ENCODE measurements around the gene CARMIL3. TPM values are rescaled to one million over a fixed set of nuclear protein-coding genes. Genes with fewer than 3 reads are reported as not detected.

CARMIL3 gene
- polyA plus RNA-seq, 3 donors = 0.10 to 0.56 (median 0.52) TPM

GRCh38 chr14:24058951-24059475 is 7.2 kb downstream of the CARMIL3 start:
- WGBS, 3 donors = 91 to 95% (median 93%) methylated on average over 10 of the region's 10 CpGs
- H3K27ac ChIP-seq (ENCODE audit: low read depth, low read length) = no peak overlapping the region

- 95 to 96% (median 96%) methylated on average over 16 of the region's 16 CpGs for WGBS, 3 donors
- no peak overlapping the region for H3K27ac ChIP-seq (ENCODE audit: low read depth, low read length)
These were observed 8.1 kb downstream of the CARMIL3 start for GRCh38 chr14:24059841-24060388.

- 90 to 93% (median 92%) methylated on average over 10 of the region's 10 CpGs for WGBS, 3 donors
- H3K27ac ChIP-seq (ENCODE audit: low read depth, low read length) = no peak overlapping the region
These were observed 8.6 kb downstream of the CARMIL3 start for GRCh38 chr14:24060443-24060842.

- no peak overlapping the region for H3K27ac ChIP-seq (ENCODE audit: low read depth, low read length)
- WGBS, 3 donors = 82 to 97% (median 93%) methylated on average over 7 of the region's 7 CpGs
These were observed 9.4 kb downstream of the CARMIL3 start for GRCh38 chr14:24060984-24061913.

- H3K27ac ChIP-seq (ENCODE audit: low read depth, low read length) = no peak overlapping the region
- WGBS, 3 donors = 70 to 94% (median 90%) methylated on average over 14 of the region's 14 CpGs
These were observed 10.6 kb downstream of the CARMIL3 start for GRCh38 chr14:24062216-24062980.

GRCh38 chr14:24063263-24063836 is 11.5 kb downstream of the CARMIL3 start:
- whole genome bisulfite sequencing, 3 donors = 67 to 84% (median 76%) methylated on average over 4 of the region's 4 CpGs
- H3K27ac ChIP-seq (ENCODE audit: low read depth, low read length) = no peak overlapping the region

GRCh38 chr14:24064091-24064795 is 12.4 kb downstream of the CARMIL3 start:
- H3K27ac ChIP-seq (ENCODE audit: low read depth, low read length) = no peak overlapping the region
- 77 to 87% (median 79%) methylated on average over 7 of the region's 7 CpGs for WGBS, 3 donors

- H3K27ac ChIP-seq (ENCODE audit: low read depth, low read length) = no peak overlapping the region
- WGBS, 3 donors = 81 to 95% (median 89%) methylated on average over 9 to 15 of the region's 15 CpGs
These were observed 13.0 kb downstream of the CARMIL3 start for GRCh38 chr14:24064856-24065255.

GRCh38 chr14:24065408-24065807 is 13.6 kb downstream of the CARMIL3 start:
- 64 to 75% (median 70%) methylated on average over 8 of the region's 8 CpGs for WGBS, 3 donors
- no peak overlapping the region for H3K27ac ChIP-seq (ENCODE audit: low read depth, low read length)

- H3K27ac ChIP-seq (ENCODE audit: low read depth, low read length) = no peak overlapping the region
- WGBS, 3 donors = 89 to 90% (median 90%) methylated on average over 8 of the region's 8 CpGs
These were observed 14.8 kb downstream of the CARMIL3 start for GRCh38 chr14:24066496-24067132.

GRCh38 chr14:24067133-24068082 is 15.6 kb downstream of the CARMIL3 start:
- H3K27ac ChIP-seq (ENCODE audit: low read depth, low read length) = no peak overlapping the region
- WGBS, 3 donors = 92 to 94% (median 93%) methylated on average over 12 of the region's 12 CpGs

- no peak overlapping the region for H3K27ac ChIP-seq (ENCODE audit: low read depth, low read length)
- WGBS, 3 donors = 85 to 95% (median 92%) methylated on average over 10 of the region's 10 CpGs
These were observed 17.1 kb downstream of the CARMIL3 start for GRCh38 chr14:24068711-24069410.

- H3K27ac ChIP-seq (ENCODE audit: low read depth, low read length) = no peak overlapping the region
- WGBS, 3 donors = 81 to 91% (median 82%) methylated on average over 5 to 6 of the region's 6 CpGs
These were observed 17.6 kb downstream of the CARMIL3 start for GRCh38 chr14:24069411-24069735.

- WGBS, 3 donors = 72 to 88% (median 74%) methylated on average over 10 of the region's 10 CpGs
- H3K27ac ChIP-seq (ENCODE audit: low read depth, low read length) = no peak overlapping the region
These were observed 18.7 kb downstream of the CARMIL3 start for GRCh38 chr14:24070285-24071143.

GRCh38 chr14:24071144-24071697 is 19.4 kb downstream of the CARMIL3 start, which contains the start of gene CPNE6:
Gene CPNE6 (plus strand): TSS chr14:24071562. CDS start chr14:24072937, 1,375 bp downstream.
- 49 to 71% (median 52%) methylated on average over 14 to 19 of the region's 19 CpGs for WGBS, 3 donors

More at GRCh38 chr14:24071144-24071697, 19.4 kb downstream of the CARMIL3 start, which contains the start of gene CPNE6:
- no peak within 1 kb of the TSS for H3K27ac ChIP-seq (ENCODE audit: low read depth, low read length)

Data from adipose tissue (tissue), 3 donors.